Measurements from ENCODE around the gene ZBED6. TPM values are rescaled to one million over a fixed set of nuclear protein-coding genes. Genes with fewer than 3 reads are reported as not detected.

The ZBED6 gene
- total and polyA plus RNA-seq, 2 of the 4 experiments (the other 2 are of a cell fraction) = 3.8 to 26.2 TPM

- Histone ChIP-seq H3K27me3 (ENCODE audit: control insufficient read depth, insufficient read depth, low read length) (peaks cover 19% of the 10 kb centered on the region), H3K36me3 (ENCODE audit: control insufficient read depth, insufficient read depth, low read length) (no peaks in the 10 kb centered on the region), H2BK120ac (ENCODE audit: low read depth, low read length) (no peak overlapping the region), H3K56ac (ENCODE audit: extremely low read depth, insufficient read depth, low read length) (no peak overlapping the region), H4K8ac (ENCODE audit: low read depth in 2 of 2, low read length in 2 of 2) (no peak overlapping the region; a peak in 1 of 4 replicates), H2AK5ac (ENCODE audit: low read depth, low read length) (peak overlapping the region; percentile 5; the same call in 1 of the 2 replicates), H3K23ac (ENCODE audit: low read depth, low read length) (no peak overlapping the region), H3K9me3 (ENCODE audit: control insufficient read depth, insufficient read depth, low read length) (no peaks in the 10 kb centered on the region), H4K5ac (ENCODE audit: low read depth, low read length) (no peak overlapping the region), H3K79me1 (ENCODE audit: low read depth in 1 of 2, low read length in 2 of 2) (no peaks in the 10 kb centered on the region; a peak in 1 of 4 replicates), H2BK15ac (ENCODE audit: low read depth, low read length) (0 out of 3 replicates have a peak overlapping the region, but pooled peaks have one; percentile 76), H3K27ac (ENCODE audit: insufficient read depth, low read length) (no peak overlapping the region), H4K91ac (ENCODE audit: insufficient read depth, low read depth, low read length) (no peak overlapping the region), H3K4me2 (ENCODE audit: low read depth, low read length) (no peak overlapping the region), H3K9me1 (ENCODE audit: insufficient read depth, low read length) (peaks cover 4% of the 10 kb centered on the region; the same call in 1 of the 2 replicates), H3K9ac (ENCODE audit: low read depth, low read length) (no peak overlapping the region), H3K4me3 (ENCODE audit: insufficient read depth, low read depth, low read length) (no peak overlapping the region), H4K20me1 (ENCODE audit: insufficient read depth, low read length) (no peaks in the 10 kb centered on the region), H3K18ac (ENCODE audit: low read depth, low read length) (no peak overlapping the region), H2BK20ac (ENCODE audit: low read depth, low read length) (peak overlapping the region; percentile 5; the same call in 1 of the 2 replicates), H2BK5ac (ENCODE audit: low read depth, low read length, poor library complexity, severe bottlenecking) (no peak overlapping the region), H3K4ac (ENCODE audit: low read depth, low read length) (0 out of 2 replicates have a peak overlapping the region, but pooled peaks have one; percentile 65), H2AFZ (replicated peaks; ENCODE audit: low read length, poor library complexity) (peak overlapping the region; percentile 13), H3K14ac (replicated peaks; ENCODE audit: low read depth, low read length) (no peak overlapping the region), H3K4me1 (ENCODE audit: control insufficient read depth, insufficient read depth, low read length) (peaks cover 2% of the 10 kb centered on the region), H2AK9ac (replicated peaks; ENCODE audit: low read depth, low read length, poor library complexity) (no peak overlapping the region)
- dilution Hi-C loops (cut with HindIII; ENCODE audit: low sequenced_read_pairs, unreplicated experiment) (no loop called here), intact Hi-C loops (cut with micrococcal nuclease) (no loop called here), in situ Hi-C loops (cut with MboI; ENCODE audit: low sequenced_read_pairs) (no loop called here)
- TF ChIP-seq MAZ (IDR thresholded peaks at IDR 0.05; ENCODE audit: borderline replicate concordance, low read depth, low read length) = no peak
- TF ChIP-seq MXI1 (IDR thresholded peaks at IDR 0.05; ENCODE audit: borderline replicate concordance, low read depth, low read length) = no peak
- TF ChIP-seq CHD1 (IDR thresholded peaks at IDR 0.05; ENCODE audit: low read depth, low read length) = no peak
- TF ChIP-seq RAD21 (IDR thresholded peaks at IDR 0.05; ENCODE audit: low read length) = no peak
- no peak for TF ChIP-seq MAFK (IDR thresholded peaks at IDR 0.05; ENCODE audit: low read depth, low read length)
- TF ChIP-seq RCOR1 (IDR thresholded peaks at IDR 0.05; ENCODE audit: insufficient replicate concordance, low read length) = no peak
- TF ChIP-seq, protein P1, sequence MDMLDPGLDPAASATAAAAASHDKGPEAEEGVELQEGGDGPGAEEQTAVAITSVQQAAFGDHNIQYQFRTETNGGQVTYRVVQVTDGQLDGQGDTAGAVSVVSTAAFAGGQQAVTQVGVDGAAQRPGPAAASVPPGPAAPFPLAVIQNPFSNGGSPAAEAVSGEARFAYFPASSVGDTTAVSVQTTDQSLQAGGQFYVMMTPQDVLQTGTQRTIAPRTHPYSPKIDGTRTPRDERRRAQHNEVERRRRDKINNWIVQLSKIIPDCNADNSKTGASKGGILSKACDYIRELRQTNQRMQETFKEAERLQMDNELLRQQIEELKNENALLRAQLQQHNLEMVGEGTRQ (IDR thresholded peaks at IDR 0.05; ENCODE audit: low read depth, low read length) = no peak
- TF ChIP-seq RFX5 (IDR thresholded peaks at IDR 0.05; ENCODE audit: low read depth, low read length) = no peak
- TF ChIP-seq ELK1 (IDR thresholded peaks at IDR 0.05; ENCODE audit: borderline replicate concordance, low read depth, low read length) = no peak
- BruUV-seq (replicated peaks) = no TSS peak
- 53% methylated on average over 2 of the region's 6 CpGs; no CpG with 5 or more reads in 1 of the 2 experiments for WGBS, 2 experiments (ENCODE audit: extremely low coverage in 2 of 2, insufficient read length in 1 of 2)
- no peak for ATAC-seq (ENCODE audit: low read depth)
- DNase-seq = no peak
- CTCF ChIA-PET = no interaction called here
- POLR2A ChIA-PET (ENCODE audit: unreplicated experiment) = no interaction called here
Observed at GRCh38 chr1:203768256-203768655, 27.2 kb upstream of the ZBED6 start.

Data from IMR-90 (cell line).